Iris pigment epithelial cell (primary cell): ENCODE results near the gene SPG7.
A peak's percentile ranks its signal among the peaks of the same experiment; 100 is the strongest.

Experiments used
- DNase-seq: peaks from one replicate; pipeline ENCODE4 v3.0.0-alpha.2; 2011; ENCODE audit warnings: low read depth

Gene SPG7

DNA sequence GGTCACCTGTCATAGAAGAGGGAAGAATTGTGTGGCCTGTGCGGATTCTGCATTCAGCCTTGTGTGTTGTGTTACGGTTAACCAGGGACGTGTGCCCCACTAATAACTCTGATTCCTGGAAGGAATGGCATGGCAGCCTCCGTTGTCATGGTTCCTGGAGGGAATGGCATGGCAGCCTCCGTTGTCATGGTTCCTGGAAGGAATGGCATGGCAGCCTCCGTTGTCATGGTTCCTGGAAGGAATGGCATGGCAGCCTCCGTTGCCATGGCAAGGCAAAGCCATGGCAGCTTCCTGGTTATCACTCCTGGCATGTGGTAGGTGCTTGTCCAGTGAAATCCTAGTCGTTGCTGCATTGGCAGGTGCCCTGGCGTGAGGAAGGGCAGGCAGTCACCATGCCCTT is 8.9 kb downstream of the SPG7 start:
- no peak for DNase-seq

DNA sequence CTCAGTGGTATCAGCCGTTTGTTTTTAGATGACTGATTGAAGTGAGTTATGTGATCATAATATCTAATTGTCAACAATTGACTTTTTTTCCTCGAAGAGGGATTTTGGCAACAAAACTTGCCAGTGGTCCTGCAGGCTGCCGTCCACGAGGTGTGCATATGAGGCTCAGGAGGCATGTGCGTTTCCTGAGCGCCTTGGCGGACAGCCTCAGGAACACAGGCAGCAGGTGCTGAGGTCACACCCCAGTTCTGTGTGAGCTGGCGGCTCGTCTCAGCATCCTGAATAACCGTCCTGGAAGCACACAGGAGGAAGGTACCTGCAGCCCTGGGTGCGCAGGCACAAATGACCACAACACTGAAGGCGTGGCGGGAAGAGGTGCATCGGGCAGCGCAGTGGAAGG is 11.7 kb downstream of the SPG7 start:
- DNase-seq: no peak

DNA sequence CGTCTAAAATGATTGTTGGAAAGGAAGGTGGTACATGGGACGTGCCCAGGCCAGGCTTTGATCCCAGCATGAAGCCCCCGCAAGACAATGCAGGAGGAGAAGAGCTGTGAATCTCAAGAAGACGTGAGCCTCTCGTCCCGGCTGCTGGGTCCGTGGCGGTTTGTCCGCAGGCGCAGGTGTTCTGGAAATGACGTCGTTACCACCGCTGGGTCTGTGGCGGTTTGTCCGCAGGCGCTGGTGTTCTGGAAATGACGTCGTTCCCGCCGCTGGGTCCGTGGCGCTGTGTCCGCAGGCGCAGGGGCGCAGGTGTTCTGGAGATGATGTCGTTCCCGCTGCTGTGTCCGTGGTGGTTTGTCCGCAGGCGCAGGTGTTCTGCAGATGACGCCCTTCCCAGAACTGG is 14.1 kb downstream of the SPG7 start:
- DNase-seq: no peak

DNA sequence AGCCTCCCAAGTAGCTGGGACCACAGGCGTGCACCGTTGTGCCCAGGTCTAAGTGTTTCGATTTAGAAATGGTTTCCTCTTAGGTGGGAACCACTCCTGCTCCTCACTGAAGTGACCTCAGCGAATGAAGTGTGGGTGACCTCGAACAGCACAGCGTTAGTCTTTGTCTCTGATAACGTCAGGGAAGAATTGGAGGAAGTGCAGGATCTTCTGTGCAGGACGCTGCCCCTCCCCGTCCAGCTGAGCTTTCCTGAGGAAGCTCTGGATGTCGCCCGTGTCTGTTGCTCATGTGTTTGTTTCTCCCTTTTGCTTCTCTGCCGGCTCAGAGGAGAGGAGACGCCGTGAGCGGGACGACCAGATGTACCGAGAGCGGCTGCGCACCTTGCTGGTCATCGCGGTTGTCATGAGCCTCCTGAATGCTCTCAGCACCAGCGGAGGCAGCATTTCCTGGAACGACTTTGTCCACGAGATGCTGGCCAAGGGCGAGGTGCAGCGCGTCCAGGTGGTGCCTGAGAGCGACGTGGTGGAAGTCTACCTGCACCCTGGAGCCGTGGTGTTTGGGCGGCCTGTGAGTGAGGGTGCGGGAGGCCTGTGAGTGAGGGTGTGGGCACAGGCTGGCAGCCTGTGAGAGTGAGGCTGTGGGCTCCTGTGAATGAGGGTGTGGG is 15.6 kb downstream of the SPG7 start:
- DNase-seq: no peak

DNA sequence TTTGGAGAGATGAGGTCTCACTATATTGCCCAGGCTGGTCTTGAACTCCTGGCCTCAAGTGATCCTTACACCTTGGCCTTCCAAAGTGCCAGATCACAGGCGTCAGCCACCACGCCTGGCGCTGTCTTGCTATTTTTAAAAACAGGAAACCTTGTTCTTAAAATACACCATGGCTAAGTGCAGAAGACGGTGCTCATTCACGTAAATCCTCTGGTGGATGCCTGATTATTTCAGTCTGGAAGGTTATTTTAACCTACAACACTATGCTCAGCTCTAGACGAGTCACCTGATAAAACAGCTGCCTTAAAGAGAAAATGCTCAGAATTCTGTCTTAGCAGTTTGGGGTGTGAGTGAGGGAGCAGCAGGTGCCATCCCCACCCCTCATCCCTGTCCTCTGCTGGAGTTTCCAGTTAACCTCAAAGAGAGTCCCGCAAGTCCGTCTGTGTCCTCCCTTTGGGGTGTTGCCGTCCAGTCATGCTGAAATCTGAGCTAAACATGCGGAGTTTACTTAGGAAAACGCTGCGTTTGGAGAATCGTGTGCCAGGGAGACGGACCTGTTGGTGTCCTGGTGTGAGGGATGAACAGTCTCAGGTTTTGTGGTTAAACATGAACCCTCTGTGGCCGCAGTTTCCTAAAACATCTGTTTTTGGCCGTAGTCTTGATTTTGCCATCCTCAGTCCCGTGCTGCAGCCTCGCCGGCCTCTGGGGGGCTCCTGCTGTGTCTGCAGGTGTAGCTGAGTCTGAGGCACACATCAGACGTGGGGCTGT is 17.1 kb downstream of the SPG7 start:
- no peak for DNase-seq

DNA sequence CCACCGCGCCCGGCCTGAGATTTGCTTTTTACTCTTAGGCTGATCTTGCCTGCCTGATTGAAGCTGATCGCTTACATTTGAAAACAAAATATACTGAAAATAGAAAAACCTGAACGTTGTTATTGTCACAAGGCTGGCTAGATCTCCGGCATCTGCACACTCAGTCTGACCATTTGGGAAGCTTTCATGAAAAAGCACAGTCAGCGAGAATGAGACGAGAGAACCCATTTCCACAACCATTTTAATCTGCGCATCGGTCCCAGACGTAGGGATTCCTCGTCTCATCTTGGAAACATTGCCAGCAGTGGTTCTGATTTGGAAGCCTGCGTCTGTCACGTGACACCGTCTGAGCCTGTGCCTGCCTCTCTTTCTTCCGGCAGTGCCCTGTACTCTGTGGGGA is 20.9 kb downstream of the SPG7 start:
- no peak for DNase-seq

DNA sequence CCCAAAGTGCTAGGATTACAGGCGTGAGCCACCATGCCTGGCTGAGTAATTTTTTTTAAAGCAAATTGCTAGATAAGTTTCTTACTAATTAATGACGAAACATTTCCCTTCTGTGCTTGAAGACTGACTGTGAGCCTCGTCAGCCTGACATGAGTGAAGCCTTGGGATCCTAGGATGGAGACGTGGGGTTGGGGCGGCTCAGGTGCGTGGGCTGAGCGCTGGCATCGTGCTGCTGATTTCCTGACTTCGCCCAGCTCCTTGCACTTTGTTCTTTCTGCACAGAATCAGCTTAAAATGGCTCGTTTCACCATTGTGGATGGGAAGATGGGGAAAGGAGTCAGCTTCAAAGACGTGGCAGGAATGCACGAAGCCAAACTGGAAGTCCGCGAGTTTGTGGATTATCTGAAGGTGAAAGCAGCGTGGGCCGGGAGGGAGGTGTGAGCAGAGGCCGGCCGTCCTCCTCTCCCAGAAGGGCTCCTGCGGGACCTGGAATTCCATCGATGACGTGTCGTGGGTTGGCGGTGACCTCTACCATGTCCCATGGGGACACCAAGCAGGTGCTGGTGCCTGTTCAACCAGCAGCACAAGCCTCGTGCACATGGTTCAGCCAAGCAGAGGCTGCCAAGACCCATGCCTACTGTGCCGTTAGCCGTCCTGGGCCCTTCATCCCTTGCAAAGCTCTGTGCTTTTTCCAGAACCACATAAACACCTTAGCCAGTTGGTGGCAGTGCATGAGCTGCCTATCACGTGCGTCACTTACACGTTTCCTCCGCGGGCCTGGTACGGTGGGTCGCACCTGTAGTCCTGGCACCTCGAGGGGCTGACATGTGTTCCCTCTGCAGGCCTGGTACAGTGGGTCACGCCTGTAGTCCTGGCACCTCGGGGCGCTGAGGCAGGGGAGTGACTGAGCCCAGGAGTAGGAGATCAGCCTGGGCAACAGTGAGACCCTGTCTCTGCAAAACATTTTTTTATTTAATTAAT is 22.5 kb downstream of the SPG7 start:
- DNase-seq: no peak

DNA sequence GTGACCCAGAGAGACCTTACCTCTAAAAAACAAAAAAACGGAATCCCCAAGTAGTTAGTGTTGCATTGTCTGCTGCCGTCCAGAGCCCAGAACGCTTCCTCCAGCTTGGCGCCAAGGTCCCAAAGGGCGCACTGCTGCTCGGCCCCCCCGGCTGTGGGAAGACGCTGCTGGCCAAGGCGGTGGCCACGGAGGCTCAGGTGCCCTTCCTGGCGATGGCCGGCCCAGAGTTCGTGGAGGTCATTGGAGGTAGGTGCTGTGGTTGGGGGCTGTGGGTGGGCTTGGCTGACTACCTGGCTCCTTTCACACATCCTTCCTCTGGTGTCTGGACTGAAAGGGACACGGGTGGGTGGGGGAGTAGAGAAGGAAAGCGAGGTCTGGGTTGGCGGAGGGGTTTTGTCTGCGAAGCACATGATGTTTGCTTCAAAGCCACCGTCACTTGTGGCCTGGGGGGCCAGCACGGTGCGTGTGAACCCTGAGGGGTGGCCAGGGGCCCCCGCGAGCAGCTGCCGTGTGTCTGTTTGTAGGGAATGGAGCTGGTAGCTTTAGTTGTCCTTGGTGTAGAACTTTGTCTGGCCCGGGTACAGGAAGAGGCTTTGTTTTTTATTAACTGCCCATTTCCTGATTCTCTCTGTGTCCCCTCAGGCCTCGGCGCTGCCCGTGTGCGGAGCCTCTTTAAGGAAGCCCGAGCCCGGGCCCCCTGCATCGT is 23.8 kb downstream of the SPG7 start:
- no peak for DNase-seq

DNA sequence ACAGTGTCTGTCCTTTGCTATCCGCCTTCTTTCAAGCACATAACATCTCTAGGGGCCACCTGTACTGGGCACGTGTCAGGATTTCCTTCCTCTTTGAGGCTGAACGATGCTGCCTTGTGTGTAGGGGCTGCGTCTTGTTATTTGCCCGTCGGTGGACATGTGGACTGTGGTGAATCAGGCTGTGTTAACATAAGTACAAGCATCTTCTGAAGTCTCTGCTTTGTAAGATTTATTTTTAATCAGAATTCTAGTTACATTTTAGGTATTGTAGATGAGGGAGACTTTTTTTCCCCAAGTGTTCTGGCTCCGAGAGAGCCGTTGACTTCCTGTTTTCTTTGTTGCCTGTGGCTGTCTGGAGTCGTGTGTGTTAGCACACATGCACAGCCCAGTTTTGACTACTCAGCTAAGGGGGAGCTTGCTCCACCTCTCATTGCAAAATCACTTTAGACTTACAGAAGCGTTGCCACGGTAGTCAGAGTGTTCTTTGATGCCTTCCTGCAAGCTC is 26.1 kb downstream of the SPG7 start:
- DNase-seq: peak; percentile 93

DNA sequence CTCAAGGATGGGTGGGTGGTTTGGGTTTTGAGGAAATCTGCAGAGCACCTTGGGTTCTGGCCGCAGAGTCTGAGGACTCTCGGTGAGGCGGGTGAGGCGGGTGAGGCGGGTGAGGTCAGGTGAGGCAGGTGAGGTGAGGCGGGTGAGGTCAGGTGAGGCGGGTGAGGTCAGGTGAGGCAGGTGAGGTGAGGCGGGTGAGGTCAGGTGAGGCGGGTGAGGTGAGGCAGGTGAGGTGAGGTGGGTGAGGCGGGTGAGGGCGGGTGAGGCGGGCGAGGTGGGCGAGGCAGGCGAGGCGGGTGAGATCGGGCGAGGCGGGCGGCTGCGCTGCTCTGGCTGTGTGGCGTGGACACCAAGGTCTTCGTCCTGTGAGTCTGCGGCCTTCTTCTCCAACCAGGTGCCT is 28.2 kb downstream of the SPG7 start:
- no peak for DNase-seq

DNA sequence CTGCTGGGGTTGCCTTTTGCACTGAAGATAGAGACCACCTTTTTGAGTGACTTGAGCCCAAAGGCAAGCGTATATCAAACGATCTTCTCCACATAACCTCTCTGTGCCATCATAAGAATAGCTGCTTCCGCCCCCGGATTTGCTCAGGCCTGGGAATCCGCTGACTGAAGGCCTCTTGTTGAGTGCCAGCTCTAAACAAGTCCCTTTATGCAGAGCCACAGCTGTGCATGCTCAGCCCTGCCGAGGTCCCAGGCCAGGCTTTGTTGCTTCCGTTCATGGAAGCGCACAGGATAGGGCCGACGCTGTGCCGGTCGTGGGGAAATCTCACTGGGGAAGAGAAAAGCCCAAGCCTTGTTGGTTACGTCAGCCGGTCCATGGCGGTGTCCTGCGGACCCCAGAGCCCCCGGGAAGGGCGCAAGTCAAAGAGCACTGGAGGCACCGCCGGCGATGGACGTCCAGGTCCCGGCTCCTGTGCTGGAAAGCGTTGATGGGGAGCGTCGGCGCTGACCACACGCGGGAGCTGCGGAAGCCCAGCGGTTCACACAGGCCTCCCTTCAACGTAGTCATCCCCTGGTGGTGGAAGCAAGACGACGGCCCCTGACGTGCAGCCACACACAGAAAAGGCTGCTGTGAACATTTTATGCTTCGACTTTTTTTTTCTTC is 28.8 kb downstream of the SPG7 start:
- peak; percentile 15 for DNase-seq

DNA sequence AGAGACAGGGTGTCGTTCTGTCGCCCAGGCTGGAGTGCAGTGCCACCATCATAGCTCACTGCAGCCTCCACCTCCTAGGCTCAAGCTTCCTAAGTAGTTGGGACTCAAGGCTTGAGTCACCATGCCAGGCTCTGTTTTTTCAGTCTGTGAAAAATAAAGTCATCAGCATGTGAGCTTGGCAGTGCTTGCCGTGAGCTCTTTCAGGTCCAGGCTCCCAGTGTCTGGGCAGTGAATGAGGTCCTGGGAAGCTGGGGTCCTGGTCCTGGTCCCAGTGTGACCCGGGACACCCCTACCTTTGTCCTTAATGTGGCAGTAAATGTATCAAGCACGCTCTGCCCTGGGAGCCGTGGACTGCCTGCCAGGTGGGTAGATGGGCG is 29.3 kb downstream of the SPG7 start:
- DNase-seq: no peak

DNA sequence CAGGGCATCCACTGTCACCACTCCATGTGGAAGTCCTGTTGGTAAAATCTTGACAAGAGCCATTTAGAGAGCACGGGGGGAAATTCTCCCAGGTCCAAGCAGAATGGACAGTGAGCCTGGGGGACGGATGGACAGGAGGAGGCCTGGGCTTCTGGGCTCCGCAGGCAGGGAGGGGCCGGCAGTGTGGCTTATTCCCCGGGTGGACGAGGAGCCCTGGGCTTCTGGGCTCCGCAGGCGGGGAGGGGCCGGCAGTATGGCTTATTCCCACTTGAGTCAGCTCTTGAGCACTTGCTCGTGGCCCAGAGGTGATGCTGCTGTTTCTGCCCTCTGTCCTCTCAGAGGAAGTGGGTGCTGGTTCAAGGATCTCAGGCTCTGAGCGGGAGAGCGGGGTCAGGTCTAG is 30.1 kb downstream of the SPG7 start:
- no peak for DNase-seq

DNA sequence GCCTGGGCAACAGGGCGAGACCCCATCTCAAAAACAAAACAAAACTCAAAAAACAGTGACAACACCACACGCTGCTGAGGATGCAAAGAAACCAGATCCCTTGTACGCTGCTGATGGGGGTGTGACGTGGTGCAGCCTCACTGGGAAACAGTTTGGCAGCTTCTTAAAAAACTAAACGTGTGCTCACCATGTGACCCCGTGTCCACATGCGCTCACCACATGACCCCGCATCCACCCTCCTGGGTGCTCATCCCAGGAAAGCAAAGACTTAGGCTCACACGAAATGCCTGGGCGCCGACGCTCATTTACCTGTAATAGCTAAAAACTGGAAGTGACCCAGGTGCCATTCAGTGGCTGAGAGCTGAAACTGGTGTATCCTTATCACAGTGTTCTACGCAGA is 32.4 kb downstream of the SPG7 start:
- DNase-seq: no peak

DNA sequence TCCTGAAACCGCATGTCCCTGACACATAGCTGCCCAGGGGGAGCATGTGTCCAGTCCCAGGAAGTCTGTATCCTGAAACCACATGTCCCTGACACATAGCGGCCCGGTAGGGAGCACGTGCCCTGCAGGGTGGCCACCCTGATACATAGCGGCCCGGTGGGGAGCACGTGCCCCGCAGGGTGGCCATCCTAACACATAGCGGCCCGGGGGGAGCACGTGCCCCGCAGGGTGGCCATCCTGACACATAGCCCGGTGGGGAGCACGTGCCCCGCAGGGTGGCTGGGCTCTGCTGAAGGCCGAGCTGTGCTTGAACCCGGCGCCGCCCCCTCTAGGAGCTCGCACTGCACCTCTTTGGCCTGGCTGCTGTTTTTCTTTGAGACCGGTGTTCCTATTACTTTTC is 33.6 kb downstream of the SPG7 start:
- DNase-seq: no peak

DNA sequence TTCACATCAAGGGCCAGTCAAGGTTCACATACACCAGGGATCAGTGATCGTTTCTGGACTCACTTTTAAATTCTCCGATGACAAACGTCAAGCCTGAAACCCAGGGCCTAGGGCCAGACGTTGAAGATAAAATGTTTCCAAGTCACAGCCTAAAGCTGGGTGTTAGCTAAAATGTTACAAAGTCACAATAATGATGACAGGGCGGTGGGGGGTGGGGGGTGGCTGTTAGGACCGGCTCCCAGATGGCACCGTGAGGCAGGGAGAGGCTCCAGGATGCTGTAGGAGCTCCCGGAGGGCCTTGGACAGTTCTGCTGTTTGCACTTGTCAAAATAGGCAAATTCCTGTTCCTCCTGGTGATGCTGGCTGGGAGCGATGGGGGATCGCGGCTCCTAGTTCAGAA is 35.9 kb downstream of the SPG7 start:
- no peak for DNase-seq

DNA sequence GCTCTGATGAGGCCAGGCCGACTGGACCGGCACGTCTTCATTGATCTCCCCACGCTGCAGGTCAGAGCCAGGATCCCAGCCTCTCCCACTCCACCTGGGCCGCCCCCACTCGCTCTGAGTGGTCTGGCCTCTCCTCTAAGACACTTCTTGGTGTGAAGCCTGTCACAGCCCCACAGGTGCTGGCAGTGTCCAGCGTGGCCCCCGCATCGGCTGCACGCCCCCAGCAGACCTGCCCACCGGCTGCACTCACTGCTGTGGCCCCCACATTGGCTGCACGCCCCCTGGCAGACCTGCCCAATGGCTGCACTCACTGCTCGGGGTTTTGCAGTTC is 36.5 kb downstream of the SPG7 start:
- DNase-seq: no peak

DNA sequence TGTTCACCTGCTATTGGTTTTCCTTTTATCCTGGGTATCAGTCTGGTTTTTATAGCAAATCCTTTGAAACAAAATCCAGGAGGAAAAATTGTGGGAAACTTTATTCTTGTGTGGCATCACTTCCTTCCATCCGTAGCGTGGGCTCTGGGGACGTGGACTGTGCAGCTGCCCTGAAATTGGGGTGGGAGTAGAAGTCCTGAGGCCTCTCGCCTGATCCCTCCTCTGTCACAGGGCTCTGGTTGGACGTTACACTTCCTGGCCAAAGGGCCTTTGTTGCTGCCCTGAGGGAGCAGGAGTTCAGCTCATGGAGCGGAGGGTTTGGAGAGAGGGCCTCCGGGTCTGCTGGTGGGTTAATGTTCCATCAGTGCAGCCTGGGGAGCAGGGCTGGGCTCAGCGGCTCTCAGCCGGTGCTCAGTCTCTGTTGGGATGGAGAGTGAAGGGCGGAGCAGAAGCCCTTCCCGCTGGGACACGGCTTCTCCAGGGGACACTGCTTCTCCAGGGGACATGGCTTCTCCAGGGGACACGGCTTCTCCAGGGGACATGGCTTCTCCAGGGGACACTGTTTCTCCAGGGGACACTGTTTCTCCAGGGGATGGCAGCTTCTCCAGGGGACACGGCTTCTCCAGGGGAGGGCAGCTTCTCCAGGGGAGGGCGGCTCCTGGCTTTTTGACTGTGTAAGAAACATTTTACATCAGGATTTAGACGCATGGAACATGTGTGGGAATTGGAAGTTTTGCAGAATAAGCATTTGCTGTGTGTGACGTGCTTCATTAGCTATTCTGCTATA is 37.0 kb downstream of the SPG7 start:
- no peak for DNase-seq

DNA sequence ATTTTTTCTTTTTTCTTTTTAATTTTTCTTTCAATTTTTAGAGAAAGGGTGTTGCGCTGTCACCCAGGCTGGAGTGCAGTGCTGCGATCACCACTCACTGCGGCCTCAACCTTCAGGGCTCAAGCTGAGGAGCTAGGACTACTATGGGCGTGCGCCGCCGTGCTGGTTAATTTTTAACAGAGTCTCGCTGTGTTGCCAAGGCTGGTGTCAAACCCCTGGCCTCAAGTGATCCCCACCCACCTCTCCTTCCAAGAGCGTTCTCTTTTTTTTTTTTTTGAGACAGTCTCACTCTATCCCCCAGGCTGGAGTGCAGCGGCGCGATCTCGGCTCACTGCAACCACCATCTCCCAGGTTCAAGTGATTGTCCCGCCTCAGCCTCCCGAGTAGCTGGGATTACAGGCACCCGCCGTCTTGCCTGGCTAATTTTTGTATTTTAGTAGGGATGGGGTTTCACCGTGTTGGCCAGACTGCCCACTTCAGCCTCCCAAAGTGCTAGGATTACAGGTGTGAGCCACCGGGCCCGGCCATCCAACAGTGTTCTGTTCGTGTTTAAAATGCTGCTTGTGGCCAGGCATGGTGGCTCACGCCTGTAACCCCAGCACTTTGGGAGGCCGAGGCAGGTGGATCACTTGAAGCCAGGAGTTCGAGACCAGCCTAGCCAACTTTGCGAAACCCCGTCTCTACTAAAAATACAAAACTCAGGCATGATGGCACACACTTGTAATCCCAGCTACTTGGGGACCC is 37.8 kb downstream of the SPG7 start:
- DNase-seq: no peak

DNA sequence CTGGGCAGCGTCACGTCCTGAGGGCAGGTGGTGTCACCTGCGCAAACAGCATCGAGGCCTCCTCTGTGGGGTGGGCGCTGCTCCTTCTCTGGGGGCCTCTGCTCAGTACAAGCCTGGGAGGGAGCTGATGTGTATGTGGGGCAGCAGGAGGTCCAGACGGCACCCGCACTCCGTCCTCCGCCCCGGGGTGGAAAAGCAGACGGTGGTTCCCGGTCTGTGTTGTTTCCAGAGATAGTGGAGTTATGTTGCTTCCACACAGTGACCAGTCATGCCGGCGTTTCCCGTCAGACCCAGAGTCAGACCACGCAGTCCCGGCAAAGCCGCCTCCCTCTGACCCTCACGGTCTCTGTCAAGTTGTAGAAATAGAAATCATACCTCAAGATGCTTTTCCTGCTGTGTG is 38.6 kb downstream of the SPG7 start:
- no peak for DNase-seq
